B cell (primary cell): ENCODE measurements around the gene CRACR2A. TPM values are rescaled to one million over a fixed set of nuclear protein-coding genes. Genes with fewer than 3 reads are reported as not detected.

Experiments
- ATAC-seq: fragments of 200-7000 bp; cut with Tn5 transposase; one replicate; pipeline ENCODE4 v1.10.0; 2021; ENCODE audit warnings: low read depth, mild to moderate bottlenecking, moderate number of reproducible peaks, moderate library complexity
- CTCF ChIA-PET: fragments of 350-600 bp; sonication (Branson Sonifier 250); formaldehyde crosslinking; loops from one replicate; lab custom pipeline; 2021; ENCODE audit warnings: antibody characterized with exemption, inconsistent platforms; lab: Charles Lee
- POLR2A ChIA-PET: fragments of 350-600 bp; sonication (Branson Sonifier 250); formaldehyde crosslinking; loops from one replicate; lab custom pipeline; 2021; ENCODE audit warnings: antibody characterized with exemption; lab: Charles Lee
- DNase-seq: peaks from one replicate; pipeline ENCODE4 v3.0.0; 2013
- H2AFZ ChIP-seq: 2 replicates; pipeline ENCODE4 v1.6.1; 2012; ENCODE audit warnings: mild to moderate bottlenecking, low read depth, low read length; ENCODE audit not compliant: insufficient read depth, poor library complexity, severe bottlenecking
- H3K27ac ChIP-seq, 2 donors: 1 replicate in 1 of 2; 2 replicates in 1 of 2; pipeline ENCODE4 v1.5.1; 2012 to 2013; ENCODE audit warnings: low read length in 2 of 2, mild to moderate bottlenecking in 2 of 2, moderate library complexity in 1 of 2
- H3K27me3 ChIP-seq, 4 experiments: fragments of 200-600 bp in 1 of 4; sonication (generic) in 1 of 4; replicated peaks in 1 of 4; 1 replicate in 2 of 4; 2 replicates in 2 of 4; pipeline versions ENCODE4 v1.6.1 to v1.7.0; 2013 to 2016; ENCODE audit warnings: low read length in 3 of 4, mild to moderate bottlenecking in 2 of 4, mixed read lengths in 1 of 4, moderate library complexity in 1 of 4; ENCODE audit not compliant: insufficient read depth in 4 of 4, control insufficient read depth in 3 of 4; ENCODE audit errors: control extremely low read depth in 1 of 4
- H3K36me3 ChIP-seq, 2 experiments: replicated peaks in 1 of 2; 1 replicate in 1 of 2; 2 replicates in 1 of 2; pipeline versions ENCODE4 v1.6.1 to v1.7.1; 2013; ENCODE audit warnings: low read length in 1 of 2; ENCODE audit not compliant: insufficient read depth in 2 of 2, control insufficient read depth in 1 of 2; ENCODE audit errors: control extremely low read depth in 1 of 2, extremely low read depth in 1 of 2
- H3K4me1 ChIP-seq, 2 donors: fragments of 200-600 bp in 1 of 2; sonication (generic) in 1 of 2; 1 replicate in 1 of 2; 2 replicates in 1 of 2; pipeline versions ENCODE4 v1.5.1 to v1.6.1; 2013 to 2017; ENCODE audit warnings: low read length in 2 of 2; ENCODE audit not compliant: control insufficient read depth in 2 of 2, insufficient read depth in 2 of 2
- H3K4me2 ChIP-seq: replicated peaks from 2 replicates; pipeline ENCODE3; 2012; ENCODE audit warnings: mild to moderate bottlenecking, low read depth, low read length; ENCODE audit not compliant: poor library complexity, severe bottlenecking
- H3K4me3 ChIP-seq, 5 experiments: fragments of 200-600 bp in 1 of 5; sonication (generic) in 1 of 5; 1 replicate in 3 of 5; 2 replicates in 2 of 5; pipeline versions ENCODE4 v1.5.1 to v1.7.0; 2011 to 2016; ENCODE audit warnings: low read length in 4 of 5, mild to moderate bottlenecking in 4 of 5, low read depth in 2 of 5, control low read depth in 1 of 5, moderate library complexity in 1 of 5; ENCODE audit not compliant: insufficient read depth in 1 of 5; ENCODE audit errors: control extremely low read depth in 1 of 5, extremely low read depth in 1 of 5
- H3K79me2 ChIP-seq: fragments of 200-600 bp; sonication (generic); one replicate; pipeline ENCODE4 v1.6.0; 2016; ENCODE audit warnings: low read length; ENCODE audit not compliant: control insufficient read depth, insufficient read depth
- H3K9ac ChIP-seq: fragments of 200-600 bp; sonication (generic); 2 replicates; pipeline ENCODE4 v1.6.1; 2017; ENCODE audit warnings: mild to moderate bottlenecking, low read length, moderate library complexity
- H3K9me3 ChIP-seq, 3 donors: one replicate each; pipeline versions ENCODE4 v1.6.1 to v1.7.1; 2013; ENCODE audit warnings: low read length in 2 of 3; ENCODE audit not compliant: control insufficient read depth in 2 of 3, insufficient read depth in 1 of 3; ENCODE audit errors: control extremely low read depth in 1 of 3
- H4K20me1 ChIP-seq: 2 replicates; pipeline ENCODE4 v1.6.0; 2012; ENCODE audit warnings: mild to moderate bottlenecking, low read length; ENCODE audit not compliant: insufficient read depth, control insufficient read depth, poor library complexity, severe bottlenecking
- H3K27ac Mint-ChIP-seq: one replicate; pipeline ENCODE4 v1.8.0; 2021; ENCODE audit warnings: mixed read lengths
- H3K27me3 Mint-ChIP-seq: one replicate; pipeline ENCODE4 v1.8.0; 2021; ENCODE audit warnings: mixed read lengths
- H3K4me1 Mint-ChIP-seq: one replicate; pipeline ENCODE4 v1.8.0; 2021; ENCODE audit warnings: mixed read lengths
- H3K4me3 Mint-ChIP-seq: one replicate; pipeline ENCODE4 v1.8.0; 2021; ENCODE audit warnings: mixed read lengths
- H3K9me3 Mint-ChIP-seq: one replicate; pipeline ENCODE4 v1.8.0; 2022; ENCODE audit warnings: mixed read lengths; ENCODE audit not compliant: insufficient read depth
- CTCF ChIP-seq: fragments of 200-600 bp; IDR thresholded peaks from one replicate; pipeline ENCODE4 v1.8.0; 2022; ENCODE audit warnings: antibody characterized with exemption, mild to moderate bottlenecking
- EZH2 ChIP-seq: IDR thresholded peaks from 2 replicates; pipeline ENCODE4 v1.6.1; 2012; ENCODE audit warnings: borderline replicate concordance, low read depth, mild to moderate bottlenecking, moderate library complexity, low read length; ENCODE audit not compliant: insufficient read depth, poor library complexity, severe bottlenecking
- WGBS: methylation state at CpG from one replicate; pipeline ENCODE4 v1.1.5; 2013; ENCODE audit warnings: missing lambda C conversion rate; ENCODE audit not compliant: insufficient coverage; 5-methylcytosine and 5-hydroxymethylcytosine counted together
- intact Hi-C: fragments of 100-400 bp; cut with micrococcal nuclease; formaldehyde crosslinking; loops from one replicate; pipeline ENCODE4 v1.10.0; 2022
- polyA minus RNA-seq: library from RNA; depleted of rRNA, polyadenylated mRNA; stranded (reverse); fragments of >200 nt; gene quantifications from 2 replicates; pipeline ENCODE4 v1.2.3, GENCODE V29; 2012
- polyA plus RNA-seq: library from polyadenylated mRNA; depleted of rRNA; stranded (reverse); fragments of >200 nt; gene quantifications from 2 replicates; pipeline ENCODE4 v1.2.3, GENCODE V29; 2012
- total RNA-seq, 2 donors: library from RNA; stranded (reverse); fragments of 120-200 nt in 1 of 2; gene quantifications; 1 replicate in 1 of 2; 2 replicates in 1 of 2; pipeline versions ENCODE4 v1.2.3 to v1.2.4, GENCODE V29; 2013 to 2022

Gene CRACR2A, protein sequence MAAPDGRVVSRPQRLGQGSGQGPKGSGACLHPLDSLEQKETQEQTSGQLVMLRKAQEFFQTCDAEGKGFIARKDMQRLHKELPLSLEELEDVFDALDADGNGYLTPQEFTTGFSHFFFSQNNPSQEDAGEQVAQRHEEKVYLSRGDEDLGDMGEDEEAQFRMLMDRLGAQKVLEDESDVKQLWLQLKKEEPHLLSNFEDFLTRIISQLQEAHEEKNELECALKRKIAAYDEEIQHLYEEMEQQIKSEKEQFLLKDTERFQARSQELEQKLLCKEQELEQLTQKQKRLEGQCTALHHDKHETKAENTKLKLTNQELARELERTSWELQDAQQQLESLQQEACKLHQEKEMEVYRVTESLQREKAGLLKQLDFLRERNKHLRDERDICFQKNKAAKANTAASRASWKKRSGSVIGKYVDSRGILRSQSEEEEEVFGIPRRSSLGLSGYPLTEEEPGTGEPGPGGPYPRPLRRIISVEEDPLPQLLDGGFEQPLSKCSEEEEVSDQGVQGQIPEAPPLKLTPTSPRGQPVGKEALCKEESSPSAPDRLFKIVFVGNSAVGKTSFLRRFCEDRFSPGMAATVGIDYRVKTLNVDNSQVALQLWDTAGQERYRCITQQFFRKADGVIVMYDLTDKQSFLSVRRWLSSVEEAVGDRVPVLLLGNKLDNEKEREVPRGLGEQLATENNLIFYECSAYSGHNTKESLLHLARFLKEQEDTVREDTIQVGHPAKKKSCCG
- 26.1 and 26.8 TPM in 2 replicates for total RNA-seq
- total RNA-seq (2013): 17.2 TPM
- polyA plus RNA-seq: 15.2 and 18.0 TPM in 2 replicates
- 23.6 and 28.6 TPM in 2 replicates for polyA minus RNA-seq

DNA sequence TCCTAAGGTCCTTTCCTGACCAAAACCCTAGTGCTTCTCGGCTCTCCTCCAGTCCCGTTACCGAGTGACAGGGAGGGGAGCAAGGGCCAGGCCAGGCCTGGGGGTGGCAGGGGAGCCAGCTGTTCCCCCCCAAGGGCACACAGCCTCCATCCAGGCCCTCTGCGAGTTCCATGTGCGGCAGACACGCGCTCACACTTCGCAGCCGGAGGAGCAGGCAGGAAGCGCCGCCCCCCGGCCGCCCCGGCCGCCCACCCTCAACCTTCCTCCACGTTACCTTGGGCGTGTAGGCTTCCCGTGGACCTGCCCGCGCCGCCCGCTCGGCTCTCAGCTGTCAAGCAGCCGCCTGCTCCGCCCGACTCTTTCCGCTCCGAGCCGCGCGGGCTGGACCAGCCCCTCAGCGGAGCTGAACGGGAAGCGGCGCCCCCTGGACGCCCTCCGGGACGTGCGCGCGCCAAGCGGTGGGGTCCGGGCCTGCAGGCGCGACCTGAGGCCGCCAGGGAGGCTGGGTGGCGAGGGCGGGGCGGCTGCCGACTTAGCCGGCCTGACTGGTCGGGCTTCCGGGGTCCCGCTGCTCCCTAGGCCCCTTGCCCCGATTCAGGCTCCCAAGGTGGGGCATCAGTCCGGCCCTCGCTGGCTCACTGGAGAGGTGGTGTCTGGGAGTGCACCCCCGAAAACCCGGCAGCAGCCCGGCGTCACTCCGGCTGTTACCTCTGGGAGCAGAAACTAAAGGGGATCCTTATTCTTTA is at the start of gene CRACR2A:
Gene CRACR2A, minus strand, starts transcription at position 369 of the 746 bp plus-strand sequence. CDS start 56,110 bp downstream, outside the sequence.
- Histone ChIP-seq H3K36me3 (no peaks in the 10 kb centered on the region), H3K79me2 (peaks cover 71% of the 10 kb centered on the region), H3K9me3 (no peaks in the 10 kb centered on the region), H3K4me2 (peak within 1 kb of the TSS; percentile 94), H2AFZ (peak within 1 kb of the TSS; percentile 92), H3K9ac (peak within 1 kb of the TSS; percentile 88), H3K27ac (peak within 1 kb of the TSS; percentile 92 to 95), H3K4me1 (peaks cover 20 to 29% of the 10 kb centered on the region in 2 donors), H3K27me3 (no peaks in the 10 kb centered on the region), H3K4me3 (peak within 1 kb of the TSS; percentile 68 to 98 (median 82)), H4K20me1 (peaks cover 5% of the 10 kb centered on the region)
- Mint-ChIP-seq H3K4me3 (peak within 1 kb of the TSS; percentile 92), H3K4me1 (peaks cover 34% of the 10 kb centered on the region), H3K27ac (peak within 1 kb of the TSS; percentile 91), H3K9me3 (no peaks in the 10 kb centered on the region), H3K27me3 (no peaks in the 10 kb centered on the region)
- CTCF ChIA-PET: interaction anchor here (0.7 to 1.4 kb wide), 4 partner anchors 13 to 524 kb away, joined by 3 to 4 read pairs (median 3); no protein-coding TSS in a partner anchor
- WGBS: under 1% methylated on average over 57 of the region's 62 CpGs
- intact Hi-C loops: loop anchor here (1.0 to 5.0 kb wide), 5 partner anchors 453 to 940 kb away; partner anchors contain the start of genes ITFG2, TIGAR and TULP3
- DNase-seq (peak; percentile 89), ATAC-seq (peak; percentile 88)
- POLR2A ChIA-PET: interaction anchor here (0.6 to 1.0 kb wide), 2 partner anchors 120 to 571 kb away, joined by 3 to 5 read pairs; partner anchors contain the start of gene PARP11
- TF ChIP-seq CTCF: peak; percentile 86
- TF ChIP-seq EZH2: no peak
